Natural killer cell (primary cell): ENCODE measurements around the gene PRKAR1B. TPM values are rescaled to one million over a fixed set of nuclear protein-coding genes. Genes with fewer than 3 reads are reported as not detected.

ENCODE experiments used
- ATAC-seq, 3 donors: fragments of 150-1000 bp in 2 of 3; fragments of 200-7000 bp in 1 of 3; cut with Tn5 transposase; 1 replicate in 1 of 3; 2 replicates in 2 of 3; pipeline ENCODE4 v1.10.0; 2021; ENCODE audit warnings: mild to moderate bottlenecking in 2 of 3, moderate library complexity in 2 of 3
- DNase-seq, 2 donors: peaks; one replicate each; pipeline versions ENCODE4 v3.0.0 to v3.0.0-alpha.2; 2013 to 2021; ENCODE audit warnings: mixed read lengths in 1 of 2
- H3K27ac ChIP-seq: one replicate; pipeline ENCODE4 v1.5.1; 2013; ENCODE audit warnings: mild to moderate bottlenecking, low read length
- H3K27me3 ChIP-seq: one replicate; pipeline ENCODE4 v1.6.1; 2013; ENCODE audit warnings: low read length; ENCODE audit not compliant: control insufficient read depth, insufficient read depth
- H3K36me3 ChIP-seq: one replicate; pipeline ENCODE4 v1.6.1; 2013; ENCODE audit warnings: low read length; ENCODE audit not compliant: control insufficient read depth, insufficient read depth
- H3K4me1 ChIP-seq: one replicate; pipeline ENCODE4 v1.6.1; 2013; ENCODE audit warnings: low read length; ENCODE audit not compliant: control insufficient read depth, insufficient read depth
- H3K4me3 ChIP-seq: one replicate; pipeline ENCODE4 v1.5.1; 2013; ENCODE audit warnings: low read length
- H3K9me3 ChIP-seq: one replicate; pipeline ENCODE4 v1.6.1; 2013; ENCODE audit warnings: low read length; ENCODE audit not compliant: control insufficient read depth, insufficient read depth
- H3K27ac Mint-ChIP-seq, 2 donors: one replicate each; pipeline ENCODE4 v1.8.0; 2022; ENCODE audit warnings: mild to moderate bottlenecking in 2 of 2, mixed read lengths in 2 of 2, moderate library complexity in 1 of 2
- H3K27me3 Mint-ChIP-seq, 2 donors: one replicate each; pipeline ENCODE4 v1.8.0; 2022; ENCODE audit warnings: low read depth in 2 of 2, mixed read lengths in 2 of 2
- H3K36me3 Mint-ChIP-seq: one replicate; pipeline ENCODE4 v1.8.0; 2022; ENCODE audit warnings: mixed read lengths
- H3K4me1 Mint-ChIP-seq, 2 donors: one replicate each; pipeline ENCODE4 v1.8.0; 2022; ENCODE audit warnings: mixed read lengths in 2 of 2
- H3K4me3 Mint-ChIP-seq: one replicate; pipeline ENCODE4 v1.8.0; 2022; ENCODE audit warnings: mild to moderate bottlenecking, moderate library complexity, mixed read lengths
- H3K9me3 Mint-ChIP-seq, 2 donors: one replicate each; pipeline ENCODE4 v1.8.0; 2022; ENCODE audit warnings: mixed read lengths in 2 of 2
- CTCF ChIP-seq: fragments of 200-600 bp; IDR thresholded peaks from one replicate; pipeline ENCODE4 v1.8.0; 2022; ENCODE audit warnings: antibody characterized with exemption
- WGBS: methylation state at CpG from one replicate; pipeline ENCODE4 v1.1.7; 2013; ENCODE audit warnings: missing lambda C conversion rate; ENCODE audit not compliant: insufficient coverage; 5-methylcytosine and 5-hydroxymethylcytosine counted together
- intact Hi-C: fragments of 100-400 bp; cut with micrococcal nuclease; formaldehyde crosslinking; loops from one replicate; pipeline ENCODE4 v1.14.2; 2022
- total RNA-seq, 4 donors: library from RNA; stranded (reverse); fragments of 120-200 nt in 1 of 4; gene quantifications; one replicate each; pipeline versions ENCODE4 v1.2.3 to v1.2.4, GENCODE V29; 2013 to 2022

PRKAR1B gene
- total RNA-seq, 3 donors from 2014 or later (not counting 1 experiment from before 2014, with no cell fraction given): 2.4 to 3.8 (median 3.0) TPM

GRCh38 chr7:608954-609353 is 118.1 kb downstream of the PRKAR1B start:
- DNase-seq: peak in 1 of 2 donors; percentile 29
- peaks cover 0 to 5% of the 10 kb centered on the region in 2 donors for H3K27me3 Mint-ChIP-seq
- 38% methylated on average over 8 of the region's 8 CpGs for WGBS
- no peaks in the 10 kb centered on the region for H3K9me3 ChIP-seq
- H3K36me3 Mint-ChIP-seq: no peaks in the 10 kb centered on the region
- no peaks in the 10 kb centered on the region for H3K36me3 ChIP-seq
- peaks cover 56% of the 10 kb centered on the region for H3K4me1 ChIP-seq
- peaks cover 0 to 7% of the 10 kb centered on the region in 2 donors for H3K9me3 Mint-ChIP-seq
- H3K27ac Mint-ChIP-seq: peak overlapping the region; percentile 89 to 93
- intact Hi-C loops: no loop called here
- H3K27ac ChIP-seq: no peak overlapping the region
- H3K4me1 Mint-ChIP-seq: peaks cover 30 to 42% of the 10 kb centered on the region in 2 donors
- no peak overlapping the region for H3K4me3 Mint-ChIP-seq
- H3K4me3 ChIP-seq: no peak overlapping the region
- no peak for TF ChIP-seq CTCF
- no peaks in the 10 kb centered on the region for H3K27me3 ChIP-seq
- ATAC-seq: no peak

GRCh38 chr7:608361-608760 is 118.7 kb downstream of the PRKAR1B start:
- peaks cover 0 to 5% of the 10 kb centered on the region in 2 donors for H3K27me3 Mint-ChIP-seq

DNA sequence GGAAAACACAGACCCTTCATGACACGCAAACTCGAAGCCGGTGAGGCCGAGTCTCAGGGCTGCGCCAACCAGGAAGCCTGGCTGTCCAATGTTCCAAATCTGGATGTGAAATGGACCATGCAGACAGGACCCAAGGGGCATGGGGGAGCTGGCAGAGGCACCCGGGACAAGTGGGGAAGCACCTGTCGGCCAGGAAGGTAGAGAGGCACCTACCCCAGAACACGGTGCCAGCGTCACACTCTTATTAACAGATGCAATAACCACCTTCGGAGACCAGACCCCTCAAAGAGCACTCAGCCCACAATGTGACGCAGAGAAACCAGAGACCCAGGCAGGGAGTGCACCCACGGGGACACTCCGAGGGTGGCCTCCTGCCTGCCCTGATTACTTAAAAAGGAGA is 119.1 kb downstream of the PRKAR1B start:
- Histone ChIP-seq H3K36me3 (no peaks in the 10 kb centered on the region), H3K4me1 (peaks cover 66% of the 10 kb centered on the region), H3K27me3 (no peaks in the 10 kb centered on the region), H3K27ac (no peak overlapping the region), H3K4me3 (no peak overlapping the region), H3K9me3 (no peaks in the 10 kb centered on the region)
- no peak overlapping the region for H3K4me3 Mint-ChIP-seq
- H3K9me3 Mint-ChIP-seq: peaks cover 0 to 7% of the 10 kb centered on the region in 2 donors
- intact Hi-C loops: no loop called here
- peaks cover 0 to 5% of the 10 kb centered on the region in 2 donors for H3K27me3 Mint-ChIP-seq
- TF ChIP-seq CTCF: no peak
- H3K4me1 Mint-ChIP-seq: peaks cover 35 to 52% of the 10 kb centered on the region in 2 donors
- H3K27ac Mint-ChIP-seq: peak overlapping the region; percentile 57 to 76
- H3K36me3 Mint-ChIP-seq: no peaks in the 10 kb centered on the region
- DNase-seq: peak in 1 of 2 donors; percentile 61
- ATAC-seq: no peak
- WGBS: 80% methylated on average over 13 of the region's 13 CpGs

More at GRCh38 chr7:608361-608760, 118.7 kb downstream of the PRKAR1B start:
- Histone ChIP-seq H3K27ac (no peak overlapping the region), H3K4me3 (no peak overlapping the region), H3K4me1 (peaks cover 61% of the 10 kb centered on the region), H3K36me3 (no peaks in the 10 kb centered on the region), H3K27me3 (no peaks in the 10 kb centered on the region), H3K9me3 (no peaks in the 10 kb centered on the region)
- intact Hi-C loops: no loop called here
- ATAC-seq (no peak), DNase-seq (no peak)
- TF ChIP-seq CTCF: no peak
- H3K4me1 Mint-ChIP-seq: peaks cover 31 to 47% of the 10 kb centered on the region in 2 donors
- peaks cover 0 to 7% of the 10 kb centered on the region in 2 donors for H3K9me3 Mint-ChIP-seq
- H3K36me3 Mint-ChIP-seq: no peaks in the 10 kb centered on the region
- H3K4me3 Mint-ChIP-seq: no peak overlapping the region
- H3K27ac Mint-ChIP-seq: peak overlapping the region; percentile 57 to 76
- 10% methylated on average over 1 of the region's 2 CpGs for WGBS
